ENCODE results near the gene VPS35L. TPM values are rescaled to one million over a fixed set of nuclear protein-coding genes. Genes with fewer than 3 reads are reported as not detected.
A peak's percentile ranks its signal among the peaks of the same experiment; 100 is the strongest.

Gene VPS35L
- total RNA-seq, 4 donors from 2014 or later: 41.4 to 68.1 (median 61.1) TPM

DNA sequence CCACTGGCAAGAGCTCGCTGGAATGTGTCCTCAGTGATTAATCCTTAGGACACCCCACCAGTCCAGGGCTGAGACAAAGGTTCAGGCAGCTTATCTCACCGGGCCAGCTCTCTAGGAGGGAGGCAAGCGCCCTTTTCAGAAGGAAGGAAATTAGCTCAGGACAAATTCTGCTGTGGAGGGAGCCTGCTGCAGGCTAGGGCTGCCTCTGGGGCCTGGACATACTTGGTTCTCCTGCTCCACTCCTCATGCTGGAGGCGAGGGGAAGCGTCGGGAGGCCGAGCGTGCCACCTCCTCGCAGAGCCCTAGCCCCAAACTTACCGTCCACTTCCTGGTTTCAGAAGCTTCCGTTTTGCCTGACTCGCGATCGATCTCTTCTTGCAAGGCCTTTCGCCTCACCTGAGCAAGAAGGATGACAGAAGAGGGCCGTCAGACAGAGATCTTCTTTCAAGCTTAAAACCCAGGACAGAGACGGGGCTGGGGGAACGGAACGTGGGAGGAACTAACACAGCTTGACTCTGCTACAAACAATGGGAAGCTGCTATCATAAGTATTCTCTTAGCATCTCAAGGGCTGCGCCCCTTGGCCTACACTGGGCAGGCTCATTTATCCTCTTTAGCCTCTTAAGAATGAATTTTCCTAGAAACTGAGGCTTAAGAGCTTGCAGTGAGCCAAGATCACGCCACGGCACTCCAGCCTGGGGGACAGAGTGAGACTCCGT lies 154.8 kb downstream of the VPS35L start:
- Histone ChIP-seq H3K4me1 (peaks cover 0 to 20% (median 1%) of the 10 kb centered on the region in 4 donors), H3K36me3 (peaks cover 0 to 92% (median 0%) of the 10 kb centered on the region in 3 donors), H3K9me3 (no peaks in the 10 kb centered on the region), H3K4me3 (no peak overlapping the region), H3K27me3 (no peaks in the 10 kb centered on the region), H3K27ac (peak overlapping the region in 1 of 4 donors; percentile 3)
- DNase-seq (ENCODE audit: low spot score in 2 of 2): no peak
- WGBS, 2 donors: 85 to 86% methylated on average over 23 of the region's 23 CpGs
- no peak for TF ChIP-seq POLR2A (IDR thresholded peaks at IDR 0.05)

- peak overlapping the region in 2 of 4 donors; percentile 4 to 17 for H3K27ac ChIP-seq
- no peak overlapping the region for H3K4me3 ChIP-seq
- DNase-seq (ENCODE audit: low spot score in 2 of 2): no peak
- H3K4me1 ChIP-seq: peaks cover 0 to 25% (median 2%) of the 10 kb centered on the region in 4 donors
- no peaks in the 10 kb centered on the region for H3K27me3 ChIP-seq
- TF ChIP-seq, protein P1, sequence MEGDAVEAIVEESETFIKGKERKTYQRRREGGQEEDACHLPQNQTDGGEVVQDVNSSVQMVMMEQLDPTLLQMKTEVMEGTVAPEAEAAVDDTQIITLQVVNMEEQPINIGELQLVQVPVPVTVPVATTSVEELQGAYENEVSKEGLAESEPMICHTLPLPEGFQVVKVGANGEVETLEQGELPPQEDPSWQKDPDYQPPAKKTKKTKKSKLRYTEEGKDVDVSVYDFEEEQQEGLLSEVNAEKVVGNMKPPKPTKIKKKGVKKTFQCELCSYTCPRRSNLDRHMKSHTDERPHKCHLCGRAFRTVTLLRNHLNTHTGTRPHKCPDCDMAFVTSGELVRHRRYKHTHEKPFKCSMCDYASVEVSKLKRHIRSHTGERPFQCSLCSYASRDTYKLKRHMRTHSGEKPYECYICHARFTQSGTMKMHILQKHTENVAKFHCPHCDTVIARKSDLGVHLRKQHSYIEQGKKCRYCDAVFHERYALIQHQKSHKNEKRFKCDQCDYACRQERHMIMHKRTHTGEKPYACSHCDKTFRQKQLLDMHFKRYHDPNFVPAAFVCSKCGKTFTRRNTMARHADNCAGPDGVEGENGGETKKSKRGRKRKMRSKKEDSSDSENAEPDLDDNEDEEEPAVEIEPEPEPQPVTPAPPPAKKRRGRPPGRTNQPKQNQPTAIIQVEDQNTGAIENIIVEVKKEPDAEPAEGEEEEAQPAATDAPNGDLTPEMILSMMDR (IDR thresholded peaks at IDR 0.05): no peak
- TF ChIP-seq EP300 (IDR thresholded peaks at IDR 0.05) (no peak), POLR2A (IDR thresholded peaks at IDR 0.05) (no peak)
- H3K9me3 ChIP-seq: no peaks in the 10 kb centered on the region
- peaks cover 0 to 85% (median 0%) of the 10 kb centered on the region in 3 donors for H3K36me3 ChIP-seq
- 67 to 75% methylated on average over 10 to 13 of the region's 13 CpGs for WGBS, 2 donors
Observed at GRCh38 chr16:19710991-19711545, 155.6 kb downstream of the VPS35L start.

DNA sequence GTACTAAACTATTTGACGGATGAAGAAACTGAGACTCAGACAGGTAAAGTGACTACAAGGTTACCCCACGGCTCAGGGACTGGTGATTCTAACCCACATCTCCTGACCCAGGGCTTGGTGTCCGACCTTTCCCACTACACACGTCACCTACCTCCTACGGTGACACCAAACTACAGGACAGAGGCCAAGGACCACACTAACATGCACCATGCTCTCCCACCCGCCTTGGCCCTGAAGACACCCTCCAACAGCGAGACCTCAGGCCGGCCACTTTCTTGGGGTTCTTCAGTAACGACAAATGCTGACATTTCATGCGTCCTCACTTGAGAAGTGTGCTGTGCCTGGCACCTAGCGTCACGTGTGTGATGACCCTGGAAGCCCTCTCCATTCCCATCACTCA lies 156.1 kb downstream of the VPS35L start:
- 92 to 95% methylated on average over 12 of the region's 12 CpGs for WGBS, 2 donors
- no peak for DNase-seq (ENCODE audit: low spot score in 2 of 2)
- Histone ChIP-seq H3K4me1 (peaks cover 0 to 31% (median 7%) of the 10 kb centered on the region in 4 donors), H3K36me3 (peaks cover 0 to 79% (median 0%) of the 10 kb centered on the region in 3 donors), H3K9me3 (no peaks in the 10 kb centered on the region), H3K27me3 (no peaks in the 10 kb centered on the region), H3K4me3 (no peak overlapping the region), H3K27ac (no peak overlapping the region)
- TF ChIP-seq POLR2A (IDR thresholded peaks at IDR 0.05): no peak
- TF ChIP-seq EP300 (IDR thresholded peaks at IDR 0.05): no peak
- TF ChIP-seq, protein P1 (IDR thresholded peaks at IDR 0.05): no peak

GRCh38 chr16:19712418-19713058 lies 157.0 kb downstream of the VPS35L start:
- TF ChIP-seq, protein P1 (IDR thresholded peaks at IDR 0.05): no peak
- TF ChIP-seq EP300 (IDR thresholded peaks at IDR 0.05) (no peak), POLR2A (IDR thresholded peaks at IDR 0.05) (no peak)
- Histone ChIP-seq H3K27ac (no peak overlapping the region), H3K27me3 (no peaks in the 10 kb centered on the region), H3K9me3 (no peaks in the 10 kb centered on the region), H3K4me3 (no peak overlapping the region), H3K4me1 (peaks cover 0 to 39% (median 14%) of the 10 kb centered on the region in 4 donors), H3K36me3 (peaks cover 0 to 70% (median 0%) of the 10 kb centered on the region in 3 donors)
- DNase-seq (ENCODE audit: low spot score in 2 of 2): no peak
- WGBS, 2 donors: 93 to 95% methylated on average over 11 of the region's 11 CpGs

GRCh38 chr16:19713697-19714096 lies 158.2 kb downstream of the VPS35L start:
- Histone ChIP-seq H3K4me1 (peaks cover 0 to 32% (median 14%) of the 10 kb centered on the region in 4 donors), H3K27ac (no peak overlapping the region), H3K27me3 (no peaks in the 10 kb centered on the region), H3K36me3 (peaks cover 0 to 58% (median 0%) of the 10 kb centered on the region in 3 donors), H3K4me3 (no peak overlapping the region), H3K9me3 (no peaks in the 10 kb centered on the region)
- WGBS, 2 donors: 83 to 86% methylated on average over 6 of the region's 6 CpGs
- TF ChIP-seq EP300 (IDR thresholded peaks at IDR 0.05) (no peak), POLR2A (IDR thresholded peaks at IDR 0.05) (no peak)
- TF ChIP-seq, protein P1 (IDR thresholded peaks at IDR 0.05): no peak
- DNase-seq (ENCODE audit: low spot score in 2 of 2): no peak

Measured in tibial nerve (tissue), 4 donors.